ENCODE data around the gene PLXNA3.

Gene PLXNA3

GRCh38 chrX:154434394-154435168 lies 23.5 kb upstream of the PLXNA3 start:
- in situ Hi-C loops (cut with MboI; ENCODE audit: low sequenced_read_pairs): no loop called here

GRCh38 chrX:154435171-154435733 lies 22.8 kb upstream of the PLXNA3 start:
- in situ Hi-C loops (cut with MboI; ENCODE audit: low sequenced_read_pairs): no loop called here

GRCh38 chrX:154436374-154436982 lies 21.6 kb upstream of the PLXNA3 start:
- in situ Hi-C loops (cut with MboI; ENCODE audit: low sequenced_read_pairs): no loop called here

- in situ Hi-C loops (cut with MboI; ENCODE audit: low sequenced_read_pairs): no loop called here
Observed at GRCh38 chrX:154436983-154437752, 20.9 kb upstream of the PLXNA3 start, which contains the start of gene GDI1. GDI1 (plus strand) TSS chrX:154437154; CDS start chrX:154437255, 101 bp downstream.

- in situ Hi-C loops (cut with MboI; ENCODE audit: low sequenced_read_pairs): no loop called here
Observed at GRCh38 chrX:154437971-154438893, 19.8 kb upstream of the PLXNA3 start.

GRCh38 chrX:154439841-154440240 lies 18.2 kb upstream of the PLXNA3 start:
- in situ Hi-C loops (cut with MboI; ENCODE audit: low sequenced_read_pairs): no loop called here

- in situ Hi-C loops (cut with MboI; ENCODE audit: low sequenced_read_pairs): no loop called here
Observed at GRCh38 chrX:154440623-154441357, 17.3 kb upstream of the PLXNA3 start.

- in situ Hi-C loops (cut with MboI; ENCODE audit: low sequenced_read_pairs): no loop called here
Observed at GRCh38 chrX:154441564-154441963, 16.5 kb upstream of the PLXNA3 start.

- in situ Hi-C loops (cut with MboI; ENCODE audit: low sequenced_read_pairs): no loop called here
Observed at GRCh38 chrX:154441984-154442707, 15.9 kb upstream of the PLXNA3 start.

GRCh38 chrX:154443479-154443910 lies 14.6 kb upstream of the PLXNA3 start:
- in situ Hi-C loops (cut with MboI; ENCODE audit: low sequenced_read_pairs): no loop called here

- in situ Hi-C loops (cut with MboI; ENCODE audit: low sequenced_read_pairs): no loop called here
Observed at GRCh38 chrX:154443992-154444754, 13.9 kb upstream of the PLXNA3 start, which contains the start of gene FAM50A. FAM50A (plus strand) TSS chrX:154444141; CDS start chrX:154444236, 95 bp downstream.

- in situ Hi-C loops (cut with MboI; ENCODE audit: low sequenced_read_pairs): no loop called here
Observed at GRCh38 chrX:154444755-154445246, 13.3 kb upstream of the PLXNA3 start.

GRCh38 chrX:154445776-154446175 lies 12.3 kb upstream of the PLXNA3 start:
- in situ Hi-C loops (cut with MboI; ENCODE audit: low sequenced_read_pairs): no loop called here

- in situ Hi-C loops (cut with MboI; ENCODE audit: low sequenced_read_pairs): no loop called here
Observed at GRCh38 chrX:154446430-154446829, 11.7 kb upstream of the PLXNA3 start.

GRCh38 chrX:154448484-154448883 lies 9.6 kb upstream of the PLXNA3 start:
- in situ Hi-C loops (cut with MboI; ENCODE audit: low sequenced_read_pairs): no loop called here

- in situ Hi-C loops (cut with MboI; ENCODE audit: low sequenced_read_pairs): no loop called here
Observed at GRCh38 chrX:154449618-154450017, 8.5 kb upstream of the PLXNA3 start.

- in situ Hi-C loops (cut with MboI; ENCODE audit: low sequenced_read_pairs): no loop called here
Observed at GRCh38 chrX:154450312-154450711, 7.8 kb upstream of the PLXNA3 start.

- in situ Hi-C loops (cut with MboI; ENCODE audit: low sequenced_read_pairs): no loop called here
Observed at GRCh38 chrX:154452823-154453222, 5.3 kb upstream of the PLXNA3 start.
